Measurements from ENCODE around the gene MIOS.
"Not testable (repeated sequence)": the region's sequence is repeated elsewhere in the genome, so short reads cannot be mapped to it uniquely, and the experiment has no call there.

Gene MIOS

GRCh38 chr7:7651479-7651878 lies 84.8 kb downstream of the MIOS start:
- DNase-seq, result no peak

- no peak for DNase-seq
Measured at GRCh38 chr7:7652798-7653540, 86.3 kb downstream of the MIOS start.

- DNase-seq, result no peak
Measured at GRCh38 chr7:7653593-7654187, 87.0 kb downstream of the MIOS start.

- no peak for DNase-seq
Measured at GRCh38 chr7:7654964-7655715, 88.5 kb downstream of the MIOS start.

- DNase-seq, result not testable (repeated sequence)
Measured at GRCh38 chr7:7656459-7656858, 89.8 kb downstream of the MIOS start.
